ENCODE results near the gene CASZ1.

CASZ1 gene

GRCh38 chr1:10820422-10820821 is 24.0 kb upstream of the CASZ1 start:
- DNase-seq, result no peak

- peak; percentile 68 for DNase-seq
Observed at GRCh38 chr1:10819198-10819901, 22.9 kb upstream of the CASZ1 start.

GRCh38 chr1:10818262-10819197 is 22.1 kb upstream of the CASZ1 start:
- no peak for DNase-seq

GRCh38 chr1:10816743-10817369 is 20.4 kb upstream of the CASZ1 start:
- DNase-seq, result peak; percentile 20

GRCh38 chr1:10816233-10816632 is 19.8 kb upstream of the CASZ1 start:
- DNase-seq, result no peak

GRCh38 chr1:10815858-10816195 is 19.4 kb upstream of the CASZ1 start:
- DNase-seq, result no peak

GRCh38 chr1:10814976-10815857 is 18.8 kb upstream of the CASZ1 start:
- DNase-seq, result no peak

- no peak for DNase-seq
Observed at GRCh38 chr1:10814312-10814711, 17.9 kb upstream of the CASZ1 start.

- DNase-seq, result no peak
Observed at GRCh38 chr1:10813799-10814198, 17.4 kb upstream of the CASZ1 start.

- no peak for DNase-seq
Observed at GRCh38 chr1:10812387-10812915, 16.0 kb upstream of the CASZ1 start.

GRCh38 chr1:10808441-10808840 is 12.0 kb upstream of the CASZ1 start:
- DNase-seq, result no peak

- DNase-seq, result no peak
Observed at GRCh38 chr1:10806966-10807365, 10.5 kb upstream of the CASZ1 start.

GRCh38 chr1:10803971-10804820 is 7.8 kb upstream of the CASZ1 start:
- peak; percentile 82 for DNase-seq

- DNase-seq, result no peak
Observed at GRCh38 chr1:10802944-10803715, 6.7 kb upstream of the CASZ1 start.

GRCh38 chr1:10800778-10801177 is 4.3 kb upstream of the CASZ1 start:
- no peak for DNase-seq

- DNase-seq, result no peak
Observed at GRCh38 chr1:10799726-10800125, 3.3 kb upstream of the CASZ1 start.

- peak; percentile 23 for DNase-seq
Observed at GRCh38 chr1:10795276-10796021, 997 bp downstream of the CASZ1 start.

- no peak for DNase-seq
Observed at GRCh38 chr1:10794724-10795275, 1.6 kb downstream of the CASZ1 start.

GRCh38 chr1:10793129-10793651 is 3.3 kb downstream of the CASZ1 start:
- peak; percentile 68 for DNase-seq

All from NCI-H2171 treated with DMSO at 0.1 percent for 48 hours (cell line).